Panc1 (cell line): ENCODE data around the gene TM4SF4.

Experiments
- CTCF ChIP-seq: fragments of 450-650 bp; IDR thresholded peaks from 2 replicates; pipeline ENCODE4 v1.5.1; 2017; ENCODE audit warnings: mild to moderate bottlenecking
- POLR2AphosphoS5 ChIP-seq: IDR thresholded peaks from 2 replicates; pipeline ENCODE4 v1.6.1; 2012; ENCODE audit warnings: mild to moderate bottlenecking, low read depth, low read length, moderate library complexity
- REST ChIP-seq, 2 experiments: IDR thresholded peaks; 2 replicates each; pipeline ENCODE4 v1.6.1; 2011 to 2012; ENCODE audit warnings: low read depth in 2 of 2, control low read depth in 1 of 2, low read length in 1 of 2, mild to moderate bottlenecking in 1 of 2, moderate library complexity in 1 of 2; ENCODE audit not compliant: insufficient read depth in 1 of 2
- SIN3A ChIP-seq: IDR thresholded peaks from 2 replicates; pipeline ENCODE4 v1.6.1; 2012; ENCODE audit warnings: low read depth, mild to moderate bottlenecking, low read length, moderate library complexity, borderline replicate concordance; ENCODE audit not compliant: insufficient read depth
- TCF7L2 ChIP-seq: IDR thresholded peaks from 2 replicates; pipeline ENCODE4 v1.6.1; 2011; ENCODE audit warnings: mild to moderate bottlenecking, low read depth, low read length, inconsistent platforms

- TF ChIP-seq CTCF (no peak), POLR2AphosphoS5 (no peak), REST (IDR thresholded peaks at IDR 0.05; ENCODE audit: insufficient read depth in 1 of 2, low read depth in 2 of 2, low read length in 1 of 2) (no peak), SIN3A (no peak), TCF7L2 (no peak)
These were observed 37.2 kb upstream of the TM4SF4 start for GRCh38 chr3:149437286-149437685.
